Measurements from ENCODE around the gene SLC66A2.

SLC66A2 gene

GRCh38 chr18:79917853-79918614 is 33.4 kb downstream of the SLC66A2 start:
- H3K27me3 Mint-ChIP-seq (ENCODE audit: low read depth) = no peaks in the 10 kb centered on the region
- H3K27ac Mint-ChIP-seq = no peak overlapping the region
- H3K4me1 Mint-ChIP-seq = peaks cover 5% of the 10 kb centered on the region
- TF ChIP-seq, protein P1, sequence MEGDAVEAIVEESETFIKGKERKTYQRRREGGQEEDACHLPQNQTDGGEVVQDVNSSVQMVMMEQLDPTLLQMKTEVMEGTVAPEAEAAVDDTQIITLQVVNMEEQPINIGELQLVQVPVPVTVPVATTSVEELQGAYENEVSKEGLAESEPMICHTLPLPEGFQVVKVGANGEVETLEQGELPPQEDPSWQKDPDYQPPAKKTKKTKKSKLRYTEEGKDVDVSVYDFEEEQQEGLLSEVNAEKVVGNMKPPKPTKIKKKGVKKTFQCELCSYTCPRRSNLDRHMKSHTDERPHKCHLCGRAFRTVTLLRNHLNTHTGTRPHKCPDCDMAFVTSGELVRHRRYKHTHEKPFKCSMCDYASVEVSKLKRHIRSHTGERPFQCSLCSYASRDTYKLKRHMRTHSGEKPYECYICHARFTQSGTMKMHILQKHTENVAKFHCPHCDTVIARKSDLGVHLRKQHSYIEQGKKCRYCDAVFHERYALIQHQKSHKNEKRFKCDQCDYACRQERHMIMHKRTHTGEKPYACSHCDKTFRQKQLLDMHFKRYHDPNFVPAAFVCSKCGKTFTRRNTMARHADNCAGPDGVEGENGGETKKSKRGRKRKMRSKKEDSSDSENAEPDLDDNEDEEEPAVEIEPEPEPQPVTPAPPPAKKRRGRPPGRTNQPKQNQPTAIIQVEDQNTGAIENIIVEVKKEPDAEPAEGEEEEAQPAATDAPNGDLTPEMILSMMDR (IDR thresholded peaks at IDR 0.05; ENCODE audit: unreplicated experiment in 3 of 3) = no peak
- no peak overlapping the region for H3K4me3 Mint-ChIP-seq
- peaks cover 3% of the 10 kb centered on the region for H3K9me3 Mint-ChIP-seq
- peaks cover 77% of the 10 kb centered on the region for H3K36me3 Mint-ChIP-seq (ENCODE audit: low read depth)

- Mint-ChIP-seq H3K36me3 (ENCODE audit: low read depth) (peaks cover 73% of the 10 kb centered on the region), H3K4me1 (peaks cover 6% of the 10 kb centered on the region), H3K27ac (no peak overlapping the region), H3K27me3 (ENCODE audit: low read depth) (no peaks in the 10 kb centered on the region), H3K9me3 (peaks cover 3% of the 10 kb centered on the region), H3K4me3 (no peak overlapping the region)
- TF ChIP-seq, protein P1 (IDR thresholded peaks at IDR 0.05; ENCODE audit: unreplicated experiment in 3 of 3) = no peak
These were observed 34.1 kb downstream of the SLC66A2 start for GRCh38 chr18:79917169-79917852.

DNA sequence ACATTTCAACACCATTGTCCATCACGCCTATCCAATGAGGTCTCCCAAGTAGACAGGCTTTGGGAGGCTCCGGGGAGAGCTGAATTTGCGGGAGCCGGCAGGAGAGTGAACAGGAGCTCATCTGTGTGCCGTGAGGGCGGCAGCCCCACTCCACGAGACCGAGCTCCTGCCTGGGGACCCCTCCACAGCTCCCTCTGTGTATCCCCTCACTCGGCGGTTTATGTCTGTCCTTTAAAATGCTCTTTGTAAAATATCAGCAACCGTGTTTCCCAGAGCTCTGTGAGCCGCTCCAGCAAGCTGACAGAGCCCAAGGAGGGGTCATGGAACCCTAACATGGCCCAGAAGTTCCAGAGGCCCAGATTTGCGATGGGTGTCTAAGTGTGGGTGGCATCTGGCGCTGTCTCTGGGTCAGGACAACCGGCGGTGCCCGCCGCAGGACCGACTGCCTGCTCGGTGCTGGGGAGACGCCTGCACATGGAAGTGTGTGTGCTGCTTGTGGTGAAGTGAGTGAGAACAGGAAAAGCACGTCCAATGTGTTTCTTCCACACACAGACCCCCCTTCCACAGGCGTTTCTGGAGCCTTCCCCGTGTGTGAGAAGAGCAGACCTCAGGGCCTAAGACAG is 34.8 kb downstream of the SLC66A2 start:
- H3K9me3 Mint-ChIP-seq = peaks cover 3% of the 10 kb centered on the region
- H3K4me1 Mint-ChIP-seq = peaks cover 11% of the 10 kb centered on the region
- H3K27me3 Mint-ChIP-seq (ENCODE audit: low read depth) = no peaks in the 10 kb centered on the region
- TF ChIP-seq, protein P1 (IDR thresholded peaks at IDR 0.05; ENCODE audit: unreplicated experiment in 3 of 3) = no peak
- no peak overlapping the region for H3K27ac Mint-ChIP-seq
- H3K4me3 Mint-ChIP-seq = no peak overlapping the region
- H3K36me3 Mint-ChIP-seq (ENCODE audit: low read depth) = peaks cover 70% of the 10 kb centered on the region

GRCh38 chr18:79916128-79916494 is 35.3 kb downstream of the SLC66A2 start:
- TF ChIP-seq, protein P1 (IDR thresholded peaks at IDR 0.05; ENCODE audit: unreplicated experiment in 3 of 3) = no peak
- peaks cover 3% of the 10 kb centered on the region for H3K9me3 Mint-ChIP-seq
- H3K4me1 Mint-ChIP-seq = peaks cover 11% of the 10 kb centered on the region
- H3K27ac Mint-ChIP-seq = no peak overlapping the region
- no peaks in the 10 kb centered on the region for H3K27me3 Mint-ChIP-seq (ENCODE audit: low read depth)
- no peak overlapping the region for H3K4me3 Mint-ChIP-seq
- peaks cover 69% of the 10 kb centered on the region for H3K36me3 Mint-ChIP-seq (ENCODE audit: low read depth)

- Mint-ChIP-seq H3K36me3 (ENCODE audit: low read depth) (peaks cover 72% of the 10 kb centered on the region), H3K9me3 (peaks cover 3% of the 10 kb centered on the region), H3K27me3 (ENCODE audit: low read depth) (no peaks in the 10 kb centered on the region), H3K4me3 (no peak overlapping the region), H3K4me1 (peaks cover 16% of the 10 kb centered on the region), H3K27ac (no peak overlapping the region)
- TF ChIP-seq, protein P1 (IDR thresholded peaks at IDR 0.05; ENCODE audit: unreplicated experiment in 3 of 3) = no peak
These were observed 36.0 kb downstream of the SLC66A2 start for GRCh38 chr18:79915161-79916127.

All from nephron (organoid).